Thoracic aorta (tissue), 2 donors: ENCODE results near the gene TSPAN17. TPM values are rescaled to one million over a fixed set of nuclear protein-coding genes. Genes with fewer than 3 reads are reported as not detected.

Experiments
- total RNA-seq, 2 donors: library from RNA; depleted of rRNA; stranded (reverse); fragments of >200 nt; gene quantifications; one replicate each; pipeline versions ENCODE4 v1.1.0 to v1.2.3, GENCODE V29; 2016

Gene TSPAN17
- total RNA-seq, 2 donors from 2014 or later, result 20.6 to 25.0 TPM

Other genes with a start within 250 kb of the TSPAN17 start
- gene CLTB, start 230.9 kb upstream of the TSPAN17 start, total RNA-seq, result 100 to 1,000 TPM; 155 to 192 TPM
- gene FAF2, start 199.1 kb upstream of the TSPAN17 start, total RNA-seq, result 10 to 100 TPM; 23.0 to 31.2 TPM
- gene RNF44, start 110.1 kb upstream of the TSPAN17 start, total RNA-seq, result 10 to 100 TPM; 11.1 to 14.7 TPM
- gene CDHR2, start 98.1 kb upstream of the TSPAN17 start, total RNA-seq, result not detected
- 1 to 10 TPM in 1 of 2 donors, under 1 TPM in 1; 0.27 to 2.0 TPM for gene GPRIN1, start 37.3 kb upstream of the TSPAN17 start, total RNA-seq
- not detected for gene SNCB, start 16.9 kb upstream of the TSPAN17 start, total RNA-seq
- gene EIF4E1B, start 16.8 kb upstream of the TSPAN17 start, total RNA-seq, result not detected
- gene UNC5A, start 163.1 kb downstream of the TSPAN17 start, total RNA-seq, result not detected